Measurements from ENCODE around the gene HDHD5. TPM values are rescaled to one million over a fixed set of nuclear protein-coding genes. Genes with fewer than 3 reads are reported as not detected.

The HDHD5 gene
- total and polyA plus RNA-seq, 2 of the 13 experiments (the other 11 are each of a cell fraction or from before 2014, with no cell fraction given) = not detected

DNA sequence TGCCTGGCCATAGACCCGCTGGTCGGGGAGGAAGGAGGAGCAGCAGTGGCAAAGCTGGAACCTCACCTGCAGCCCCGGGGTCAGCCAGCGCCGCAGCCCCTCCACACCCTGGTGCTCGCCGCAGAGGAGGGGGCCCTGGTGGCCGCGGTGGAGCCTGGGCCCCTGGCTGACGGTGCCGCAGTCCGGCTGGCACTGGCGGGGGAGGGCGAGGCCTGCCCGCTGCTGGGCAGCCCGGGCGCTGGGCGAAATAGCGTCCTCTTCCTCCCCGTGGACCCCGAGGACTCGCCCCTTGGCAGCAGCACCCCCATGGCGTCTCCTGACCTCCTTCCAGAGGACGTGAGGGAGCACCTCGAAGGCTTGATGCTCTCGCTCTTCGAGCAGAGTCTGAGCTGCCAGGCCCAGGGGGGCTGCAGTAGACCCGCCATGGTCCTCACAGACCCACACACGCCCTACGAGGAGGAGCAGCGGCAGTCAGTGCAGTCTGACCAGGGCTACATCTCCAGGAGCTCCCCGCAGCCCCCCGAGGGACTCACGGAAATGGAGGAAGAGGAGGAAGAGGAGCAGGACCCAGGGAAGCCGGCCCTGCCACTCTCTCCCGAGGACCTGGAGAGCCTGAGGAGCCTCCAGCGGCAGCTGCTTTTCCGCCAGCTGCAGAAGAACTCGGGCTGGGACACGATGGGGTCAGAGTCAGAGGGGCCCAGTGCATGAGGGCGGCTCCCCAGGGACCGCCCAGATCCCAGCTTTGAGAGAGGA lies 49.8 kb downstream of the HDHD5 start:
- TF ChIP-seq AGO2 (optimal IDR thresholded peaks at IDR 0.05; ENCODE audit: low read depth, low read length) (peak; percentile 72), ADNP (CRISPR knock-in tag; IDR thresholded peaks at IDR 0.05) (no peak)
- Histone ChIP-seq H4K20me1 (ENCODE audit: insufficient read depth, low read length) (no peaks in the 10 kb centered on the region), H3K27me3 (ENCODE audit: control insufficient read depth in 1 of 2, insufficient read depth in 2 of 2, low read length in 2 of 2) (peaks cover 1 to 13% of the 10 kb centered on the region in 2 experiments; a peak in 3 of 5 replicates), H3K79me2 (ENCODE audit: insufficient read depth, low read length) (no peaks in the 10 kb centered on the region), H3K27ac (ENCODE audit: extremely low read length, insufficient read depth, low read length) (no peak overlapping the region), H3K9ac (ENCODE audit: insufficient read depth, low read depth, low read length) (no peak overlapping the region), H3K4me3 (replicated peaks in 1 of 3; ENCODE audit: insufficient read depth in 1 of 3, low read depth in 2 of 3, low read length in 3 of 3) (no peak overlapping the region), H3K9me3 (ENCODE audit: low read length) (no peaks in the 10 kb centered on the region), H3K4me2 (ENCODE audit: low read depth, low read length) (no peak overlapping the region), H2AFZ (ENCODE audit: low read length) (no peak overlapping the region), H3K4me1 (ENCODE audit: insufficient read depth, low read length) (no peaks in the 10 kb centered on the region), H3K36me3 (replicated peaks in 1 of 2; ENCODE audit: control insufficient read depth in 1 of 2, insufficient read depth in 2 of 2, low read length in 2 of 2) (peaks cover 0 to 4% of the 10 kb centered on the region in 2 experiments; a peak in 2 of 5 replicates)
- FAIRE-seq (no peak), DNase-seq (ENCODE audit: low spot score) (no peak), ATAC-seq (no peak)
- POLR2A ChIA-PET = no interaction called here
- intact Hi-C loops (cut with micrococcal nuclease; ENCODE audit: unreplicated experiment) (no loop called here), in situ Hi-C loops (cut with HindIII; ENCODE audit: extremely low pct_ligation_motif_present, low pct_unique_long_range_greater_than_20kb) (no loop called here)
- BruUV-seq (replicated peaks) = no TSS peak
- 93% methylated on average over 29 of the region's 42 CpGs for WGBS (ENCODE audit: low lambda C conversion rate)
- CTCF ChIA-PET (ENCODE audit: low intra/inter-chr PET ratio, low total read pairs) = no interaction called here

DNA sequence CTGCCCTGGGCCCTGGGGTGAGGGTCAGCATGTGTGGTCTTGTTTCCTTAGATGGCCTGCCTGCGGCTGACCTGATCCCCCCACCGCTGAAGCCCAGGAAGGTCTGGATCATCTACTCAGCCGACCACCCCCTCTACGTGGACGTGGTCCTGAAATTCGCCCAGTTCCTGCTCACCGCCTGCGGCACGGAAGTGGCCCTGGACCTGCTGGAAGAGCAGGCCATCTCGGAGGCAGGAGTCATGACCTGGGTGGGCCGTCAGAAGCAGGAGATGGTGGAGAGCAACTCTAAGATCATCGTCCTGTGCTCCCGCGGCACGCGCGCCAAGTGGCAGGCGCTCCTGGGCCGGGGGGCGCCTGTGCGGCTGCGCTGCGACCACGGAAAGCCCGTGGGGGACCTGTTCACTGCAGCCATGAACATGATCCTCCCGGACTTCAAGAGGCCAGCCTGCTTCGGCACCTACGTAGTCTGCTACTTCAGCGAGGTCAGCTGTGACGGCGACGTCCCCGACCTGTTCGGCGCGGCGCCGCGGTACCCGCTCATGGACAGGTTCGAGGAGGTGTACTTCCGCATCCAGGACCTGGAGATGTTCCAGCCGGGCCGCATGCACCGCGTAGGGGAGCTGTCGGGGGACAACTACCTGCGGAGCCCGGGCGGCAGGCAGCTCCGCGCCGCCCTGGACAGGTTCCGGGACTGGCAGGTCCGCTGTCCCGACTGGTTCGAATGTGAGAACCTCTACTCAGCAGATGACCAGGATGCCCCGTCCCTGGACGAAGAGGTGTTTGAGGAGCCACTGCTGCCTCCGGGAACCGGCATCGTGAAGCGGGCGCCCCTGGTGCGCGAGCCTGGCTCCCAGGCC lies 50.6 kb downstream of the HDHD5 start:
- no peak for FAIRE-seq

More for the DNA sequence above, 50.6 kb downstream of the HDHD5 start:
- no peak for DNase-seq (ENCODE audit: low spot score)
- H3K36me3 ChIP-seq (replicated peaks in 1 of 2; ENCODE audit: control insufficient read depth in 1 of 2, insufficient read depth in 2 of 2, low read length in 2 of 2) = peaks cover 0 to 4% of the 10 kb centered on the region in 2 experiments; a peak in 2 of 5 replicates
- POLR2A ChIA-PET = no interaction called here
- H3K9ac ChIP-seq (ENCODE audit: insufficient read depth, low read depth, low read length) = no peak overlapping the region
- H3K4me2 ChIP-seq (ENCODE audit: low read depth, low read length) = no peak overlapping the region
- intact Hi-C loops (cut with micrococcal nuclease; ENCODE audit: unreplicated experiment) (no loop called here), in situ Hi-C loops (cut with HindIII; ENCODE audit: extremely low pct_ligation_motif_present, low pct_unique_long_range_greater_than_20kb) (no loop called here)
- H3K9me3 ChIP-seq (ENCODE audit: low read length) = no peaks in the 10 kb centered on the region
- H3K4me3 ChIP-seq (replicated peaks in 1 of 3; ENCODE audit: insufficient read depth in 1 of 3, low read depth in 2 of 3, low read length in 3 of 3) = no peak overlapping the region
- no peak overlapping the region for H2AFZ ChIP-seq (ENCODE audit: low read length)
- H3K27ac ChIP-seq (ENCODE audit: extremely low read length, insufficient read depth, low read length) = no peak overlapping the region
- peaks cover 0 to 5% of the 10 kb centered on the region in 2 experiments; a peak in 1 of 5 replicates for H3K27me3 ChIP-seq (ENCODE audit: control insufficient read depth in 1 of 2, insufficient read depth in 2 of 2, low read length in 2 of 2)
- ATAC-seq = no peak
- H4K20me1 ChIP-seq (ENCODE audit: insufficient read depth, low read length) = no peaks in the 10 kb centered on the region
- CTCF ChIA-PET (ENCODE audit: low intra/inter-chr PET ratio, low total read pairs) = no interaction called here
- TF ChIP-seq CHD4 (IDR thresholded peaks at IDR 0.05; ENCODE audit: borderline replicate concordance, low read length) (no peak), U2AF1 (optimal IDR thresholded peaks at IDR 0.05; ENCODE audit: low read depth, low read length) (no peak), ZNF614 (CRISPR knock-in tag; IDR thresholded peaks at IDR 0.05; ENCODE audit: borderline replicate concordance) (no peak), ZNF275 (CRISPR knock-in tag; IDR thresholded peaks at IDR 0.05; ENCODE audit: borderline replicate concordance) (no peak), ZNF30 (CRISPR knock-in tag; IDR thresholded peaks at IDR 0.05) (no peak), MAX (IDR thresholded peaks at IDR 0.05) (no peak), ZNF607 (CRISPR knock-in tag; IDR thresholded peaks at IDR 0.05; ENCODE audit: borderline replicate concordance) (no peak), RBM39 (IDR thresholded peaks at IDR 0.05; ENCODE audit: low read depth, low read length, poor library complexity, severe bottlenecking) (no peak), CEBPB (IDR thresholded peaks at IDR 0.05; ENCODE audit: borderline replicate concordance, low read depth, low read length) (no peak), RORA (CRISPR knock-in tag; IDR thresholded peaks at IDR 0.05) (no peak), ZNF501 (CRISPR knock-in tag; IDR thresholded peaks at IDR 0.05) (no peak)
- TF ChIP-seq, protein P1, sequence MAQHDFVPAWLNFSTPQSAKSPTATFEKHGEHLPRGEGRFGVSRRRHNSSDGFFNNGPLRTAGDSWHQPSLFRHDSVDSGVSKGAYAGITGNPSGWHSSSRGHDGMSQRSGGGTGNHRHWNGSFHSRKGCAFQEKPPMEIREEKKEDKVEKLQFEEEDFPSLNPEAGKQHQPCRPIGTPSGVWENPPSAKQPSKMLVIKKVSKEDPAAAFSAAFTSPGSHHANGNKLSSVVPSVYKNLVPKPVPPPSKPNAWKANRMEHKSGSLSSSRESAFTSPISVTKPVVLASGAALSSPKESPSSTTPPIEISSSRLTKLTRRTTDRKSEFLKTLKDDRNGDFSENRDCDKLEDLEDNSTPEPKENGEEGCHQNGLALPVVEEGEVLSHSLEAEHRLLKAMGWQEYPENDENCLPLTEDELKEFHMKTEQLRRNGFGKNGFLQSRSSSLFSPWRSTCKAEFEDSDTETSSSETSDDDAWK (CRISPR knock-in tag; IDR thresholded peaks at IDR 0.05) = no peak
- 100% methylated on average over 3 of the region's 66 CpGs for WGBS (ENCODE audit: low lambda C conversion rate)
- H3K79me2 ChIP-seq (ENCODE audit: insufficient read depth, low read length) = no peaks in the 10 kb centered on the region
- BruUV-seq (replicated peaks) = no TSS peak
- no peaks in the 10 kb centered on the region for H3K4me1 ChIP-seq (ENCODE audit: insufficient read depth, low read length)

All from HepG2 (cell line).